ENCODE data around the gene EXD3. TPM values are rescaled to one million over a fixed set of nuclear protein-coding genes. Genes with fewer than 3 reads are reported as not detected.

Gene EXD3
- total and polyA plus RNA-seq, 2 of the 4 experiments (the other 2 are of a cell fraction): 1.1 to 7.4 TPM

DNA sequence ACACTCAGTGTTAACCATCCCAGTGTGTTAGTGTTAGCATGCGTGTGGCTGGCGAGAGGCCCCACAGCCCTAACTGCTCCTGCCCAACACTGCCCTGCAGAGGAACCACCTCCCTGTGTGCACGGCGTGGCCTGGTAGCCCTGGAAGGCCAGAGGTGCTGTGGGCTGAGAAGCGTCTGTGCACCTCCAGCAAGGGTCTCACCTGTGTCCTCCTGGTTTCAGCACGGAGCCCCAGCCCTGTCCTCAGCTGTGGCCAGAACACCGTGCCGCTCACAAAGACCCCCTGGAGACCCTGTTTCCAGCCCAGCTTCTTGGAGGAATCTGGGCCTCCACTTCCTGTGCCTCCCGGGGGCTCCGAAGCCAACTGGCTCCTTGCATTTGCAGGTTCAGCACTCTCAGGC, 64.8 kb downstream of the EXD3 start:
- in situ Hi-C loops (cut with MboI; ENCODE audit: low sequenced_read_pairs): no loop called here
- Histone ChIP-seq H3K27ac (ENCODE audit: insufficient read depth, low read length) (no peak overlapping the region), H4K5ac (ENCODE audit: low read depth, low read length) (no peak overlapping the region), H3K9me3 (ENCODE audit: control insufficient read depth, insufficient read depth, low read length) (peaks cover 41% of the 10 kb centered on the region), H3K4ac (ENCODE audit: low read depth, low read length) (no peak overlapping the region), H3K4me1 (ENCODE audit: control insufficient read depth, insufficient read depth, low read length) (no peaks in the 10 kb centered on the region), H3K4me2 (ENCODE audit: low read depth, low read length) (no peak overlapping the region), H2BK20ac (ENCODE audit: low read depth, low read length) (no peak overlapping the region), H4K20me1 (ENCODE audit: insufficient read depth, low read length) (no peaks in the 10 kb centered on the region), H3K9me1 (ENCODE audit: insufficient read depth, low read length) (no peaks in the 10 kb centered on the region), H2BK5ac (ENCODE audit: low read depth, low read length, poor library complexity, severe bottlenecking) (no peak overlapping the region), H2AK5ac (ENCODE audit: low read depth, low read length) (no peak overlapping the region), H3K36me3 (ENCODE audit: control insufficient read depth, insufficient read depth, low read length) (no peaks in the 10 kb centered on the region), H2AFZ (replicated peaks; ENCODE audit: low read length, poor library complexity) (no peak overlapping the region), H2AK9ac (replicated peaks; ENCODE audit: low read depth, low read length, poor library complexity) (peak overlapping the region; percentile 55), H2BK120ac (ENCODE audit: low read depth, low read length) (no peak overlapping the region), H3K56ac (ENCODE audit: extremely low read depth, insufficient read depth, low read length) (no peak overlapping the region), H3K4me3 (ENCODE audit: insufficient read depth, low read depth, low read length) (no peak overlapping the region), H3K27me3 (ENCODE audit: control insufficient read depth, insufficient read depth, low read length) (no peaks in the 10 kb centered on the region), H4K8ac (ENCODE audit: low read depth in 2 of 2, low read length in 2 of 2) (no peak overlapping the region), H3K23ac (ENCODE audit: low read depth, low read length) (no peak overlapping the region), H4K91ac (ENCODE audit: insufficient read depth, low read depth, low read length) (no peak overlapping the region), H2BK15ac (ENCODE audit: low read depth, low read length) (no peak overlapping the region), H3K79me1 (ENCODE audit: low read depth in 1 of 2, low read length in 2 of 2) (no peaks in the 10 kb centered on the region), H3K14ac (replicated peaks; ENCODE audit: low read depth, low read length) (no peak overlapping the region), H3K9ac (ENCODE audit: low read depth, low read length) (no peak overlapping the region), H3K18ac (ENCODE audit: low read depth, low read length) (no peak overlapping the region)
- DNase-seq (no peak), ATAC-seq (ENCODE audit: low read depth) (no peak)
- ChIA-PET POLR2A (ENCODE audit: unreplicated experiment) (no interaction called here), CTCF (no interaction called here)
- intact Hi-C loops (cut with micrococcal nuclease): no loop called here
- WGBS, 2 experiments (ENCODE audit: extremely low coverage in 2 of 2, insufficient read length in 1 of 2): 86% methylated on average over 4 of the region's 10 CpGs; no CpG with 5 or more reads in 1 of the 2 experiments
- no peak for TF ChIP-seq CTCF (conservative IDR thresholded peaks at IDR 0.05; ENCODE audit: low read depth, low read length)
- TF ChIP-seq, protein P1, sequence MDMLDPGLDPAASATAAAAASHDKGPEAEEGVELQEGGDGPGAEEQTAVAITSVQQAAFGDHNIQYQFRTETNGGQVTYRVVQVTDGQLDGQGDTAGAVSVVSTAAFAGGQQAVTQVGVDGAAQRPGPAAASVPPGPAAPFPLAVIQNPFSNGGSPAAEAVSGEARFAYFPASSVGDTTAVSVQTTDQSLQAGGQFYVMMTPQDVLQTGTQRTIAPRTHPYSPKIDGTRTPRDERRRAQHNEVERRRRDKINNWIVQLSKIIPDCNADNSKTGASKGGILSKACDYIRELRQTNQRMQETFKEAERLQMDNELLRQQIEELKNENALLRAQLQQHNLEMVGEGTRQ (IDR thresholded peaks at IDR 0.05; ENCODE audit: low read depth, low read length): no peak
- dilution Hi-C loops (cut with HindIII; ENCODE audit: low sequenced_read_pairs, unreplicated experiment): no loop called here
- no TSS peak for BruUV-seq (replicated peaks)

Measured in IMR-90 (cell line).